DMS53 treated with DMSO at 0.1 percent for 48 hours (cell line): ENCODE results near the gene TTF2.
"Not testable (repeated sequence)": the region's sequence is repeated elsewhere in the genome, so short reads cannot be mapped to it uniquely, and the experiment has no call there.

Source experiments
- DNase-seq: peaks from one replicate; lab custom pipeline; 2025; ENCODE audit not compliant: unreplicated experiment; lab: John Stamatoyannopoulos, UW

The TTF2 gene

GRCh38 chr1:117092594-117092993 is 32.5 kb downstream of the TTF2 start:
- DNase-seq: no peak

GRCh38 chr1:117093091-117093534 is 33.0 kb downstream of the TTF2 start:
- DNase-seq: no peak

GRCh38 chr1:117093870-117094621 is 33.9 kb downstream of the TTF2 start:
- DNase-seq: no peak

DNA sequence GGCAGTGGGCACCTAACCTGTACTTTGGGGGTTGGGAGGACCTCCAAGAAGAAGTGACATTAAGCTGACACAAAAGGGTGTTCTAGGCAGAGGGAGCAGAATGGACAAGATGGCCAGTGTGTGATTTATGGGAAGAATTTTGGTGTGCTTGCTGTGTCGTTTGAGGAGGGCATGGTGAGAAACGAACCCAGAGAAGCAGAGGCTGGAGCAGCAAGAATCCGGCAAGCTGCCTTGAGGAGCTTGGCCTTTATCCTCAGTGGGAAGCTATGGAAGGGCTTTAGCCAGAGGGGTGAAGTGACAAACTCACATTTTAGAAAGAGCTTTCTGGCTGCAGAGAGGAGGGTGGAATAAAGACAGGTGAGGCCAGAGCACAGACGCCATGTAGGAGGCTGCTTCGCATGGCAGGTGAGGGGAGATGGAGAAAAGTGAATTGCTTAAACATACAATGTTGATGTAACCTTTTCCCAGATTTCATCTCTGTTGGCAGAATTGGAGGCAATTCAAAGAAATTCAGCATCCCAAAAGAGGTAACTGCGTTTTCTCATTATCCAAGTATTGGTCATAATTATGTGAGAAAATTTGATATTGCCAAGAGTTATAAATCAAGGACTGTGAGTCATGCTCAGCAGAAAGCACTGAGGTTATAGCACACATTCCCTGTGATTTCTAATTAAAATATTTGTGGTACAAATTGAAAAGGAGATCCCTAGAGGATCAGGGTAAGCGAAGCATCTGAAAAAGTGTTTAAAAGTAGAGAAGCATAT is 34.9 kb downstream of the TTF2 start:
- no peak for DNase-seq

DNA sequence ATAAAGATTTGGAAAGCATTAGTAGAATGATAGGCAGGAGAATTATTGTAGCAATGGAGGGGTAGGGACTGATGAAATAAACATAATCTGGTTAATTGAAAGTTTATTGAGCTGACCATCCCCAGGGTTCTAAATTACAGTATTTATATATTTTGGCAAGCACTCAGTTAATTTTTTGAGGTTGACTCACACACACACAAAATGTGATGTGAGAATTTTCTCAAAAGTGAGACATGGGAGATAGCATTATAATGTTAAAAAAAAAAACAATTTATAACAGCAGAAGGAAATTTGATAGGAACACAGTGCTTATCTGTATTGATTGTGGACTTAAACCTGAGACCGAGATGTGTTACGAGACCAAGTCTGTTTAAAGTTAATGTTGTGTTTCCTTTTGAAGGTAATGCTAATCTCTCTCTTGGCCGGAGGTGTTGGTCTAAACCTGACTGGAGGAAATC is 36.9 kb downstream of the TTF2 start:
- DNase-seq: no peak

DNA sequence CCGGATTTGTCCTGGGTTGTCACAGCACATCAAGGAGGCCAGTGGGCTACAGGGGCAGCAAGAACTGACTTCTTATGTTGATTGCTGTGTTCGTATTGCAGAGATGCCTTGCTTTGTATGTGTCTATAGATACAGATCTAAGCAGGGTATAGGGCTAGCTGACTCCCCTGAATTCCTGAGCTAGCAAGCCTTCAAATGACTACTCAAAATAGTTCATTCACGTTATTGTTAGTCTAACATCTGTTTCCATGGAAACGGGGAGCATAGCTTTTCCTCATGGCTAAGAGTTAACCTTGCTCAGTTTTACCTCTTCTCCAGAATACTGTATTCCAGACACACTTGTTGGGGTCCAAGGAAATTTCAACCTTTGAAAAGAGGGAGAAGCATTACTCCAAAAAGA is 37.3 kb downstream of the TTF2 start:
- DNase-seq: no peak

GRCh38 chr1:117098287-117098890 is 38.3 kb downstream of the TTF2 start:
- no peak for DNase-seq

DNA sequence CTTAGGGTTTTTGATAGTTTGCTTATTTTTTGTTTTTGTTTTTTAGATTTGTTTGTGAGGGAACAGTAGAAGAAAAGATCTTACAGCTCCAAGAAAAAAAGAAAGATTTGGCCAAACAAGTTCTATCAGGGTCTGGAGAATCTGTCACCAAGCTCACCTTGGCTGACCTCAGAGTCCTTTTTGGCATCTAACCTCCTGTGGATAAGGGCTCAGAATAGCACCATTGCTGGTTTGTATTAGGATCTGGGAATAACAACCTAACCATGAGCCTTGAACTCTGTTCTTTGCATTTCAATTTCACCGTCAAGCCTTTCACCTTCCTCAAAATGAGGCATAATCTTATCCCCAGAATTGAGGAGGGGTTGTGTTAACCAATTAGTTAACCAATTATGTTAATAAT is 41.2 kb downstream of the TTF2 start:
- DNase-seq: no peak

- DNase-seq: not testable (repeated sequence)
Observed at GRCh38 chr1:117101858-117102257, 41.7 kb downstream of the TTF2 start.

DNA sequence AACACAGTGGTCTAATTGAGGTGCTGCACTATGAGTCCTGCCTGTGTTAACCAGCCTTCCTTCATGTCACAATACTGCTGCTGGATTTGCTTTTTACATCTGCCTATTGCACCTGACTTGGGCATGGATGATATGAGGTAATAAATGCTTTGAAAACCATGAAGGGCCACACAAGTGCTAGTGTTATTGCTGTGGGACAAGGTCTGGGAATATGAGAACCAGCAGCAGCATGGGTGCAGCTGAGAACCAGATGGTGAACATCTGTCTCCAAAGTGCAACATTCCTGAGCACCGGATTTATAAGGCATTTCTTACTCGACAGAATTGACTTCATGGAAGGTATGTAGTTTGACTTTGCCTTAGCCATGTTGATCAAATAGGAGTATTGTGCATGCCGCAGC is 44.9 kb downstream of the TTF2 start:
- DNase-seq: no peak

GRCh38 chr1:117105722-117106121 is 45.6 kb downstream of the TTF2 start:
- DNase-seq: no peak

DNA sequence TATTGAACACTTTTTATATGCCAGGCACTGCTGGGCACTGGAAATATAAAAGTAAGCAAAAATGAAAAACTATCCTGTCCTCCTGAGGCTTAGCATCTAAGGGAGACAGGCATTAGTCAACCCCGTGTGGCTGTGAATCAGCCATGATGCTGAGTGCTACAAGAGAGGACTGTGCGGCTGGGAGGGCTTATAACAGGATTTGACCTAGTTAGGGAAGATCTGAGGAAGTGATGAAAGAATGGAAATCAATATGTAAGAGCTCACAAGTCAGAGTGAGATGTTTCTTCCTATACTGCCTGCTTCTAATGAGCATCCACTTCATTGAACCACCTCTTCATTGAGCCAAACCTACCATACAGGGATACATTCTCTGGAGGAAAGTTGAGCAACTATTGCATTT is 46.4 kb downstream of the TTF2 start:
- no peak for DNase-seq

- no peak for DNase-seq
Observed at GRCh38 chr1:117107364-117107763, 47.2 kb downstream of the TTF2 start.

DNA sequence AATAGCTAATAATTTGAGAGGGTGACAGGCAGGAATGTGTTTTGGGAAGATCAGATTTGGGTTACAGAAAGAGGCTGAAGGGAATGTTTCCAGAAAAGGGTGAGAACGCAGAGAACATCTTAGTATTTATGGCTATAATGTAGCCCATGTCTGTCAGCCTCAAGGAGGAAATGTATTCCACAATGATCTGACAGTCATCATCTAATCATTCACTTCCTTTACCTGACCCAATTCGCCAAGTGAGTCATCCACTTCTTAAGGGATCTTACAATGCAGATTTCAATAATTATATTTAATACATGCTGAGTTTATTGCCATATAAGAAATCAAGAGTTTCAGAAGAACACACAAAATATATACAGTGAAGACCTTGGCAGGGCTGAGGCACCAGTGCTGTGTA is 50.6 kb downstream of the TTF2 start:
- DNase-seq: no peak

DNA sequence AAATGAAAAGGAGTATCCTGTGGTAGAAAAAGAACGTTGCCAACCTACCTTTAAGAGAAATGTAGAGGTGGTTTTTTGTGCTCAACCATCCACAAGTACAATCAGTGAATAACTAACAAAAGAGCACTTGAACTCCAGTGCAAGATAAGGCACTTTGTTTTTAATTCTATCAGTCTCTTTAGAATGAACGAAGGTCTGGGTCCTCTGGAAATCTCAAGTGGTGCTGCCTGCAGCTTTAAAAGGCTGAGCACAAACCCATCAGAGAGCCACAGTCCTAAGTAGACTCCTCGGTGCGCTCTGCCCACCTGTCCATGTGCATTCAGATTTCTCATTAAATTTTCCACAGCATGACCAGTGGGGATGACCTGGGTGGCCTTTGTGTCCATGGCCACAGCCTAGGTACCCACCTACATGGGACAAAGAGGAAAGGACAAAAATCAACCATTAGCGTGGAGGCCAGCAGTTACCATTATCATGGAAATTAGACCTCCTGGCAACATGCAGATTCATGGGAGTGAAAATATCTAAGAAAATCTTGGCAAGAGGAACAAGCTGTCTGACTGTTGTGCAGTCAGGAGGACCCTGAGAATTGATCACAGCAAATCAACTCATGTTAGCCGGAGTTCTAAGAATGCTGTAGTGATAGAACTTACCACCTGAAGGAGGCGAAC is 52.1 kb downstream of the TTF2 start:
- no peak for DNase-seq

DNA sequence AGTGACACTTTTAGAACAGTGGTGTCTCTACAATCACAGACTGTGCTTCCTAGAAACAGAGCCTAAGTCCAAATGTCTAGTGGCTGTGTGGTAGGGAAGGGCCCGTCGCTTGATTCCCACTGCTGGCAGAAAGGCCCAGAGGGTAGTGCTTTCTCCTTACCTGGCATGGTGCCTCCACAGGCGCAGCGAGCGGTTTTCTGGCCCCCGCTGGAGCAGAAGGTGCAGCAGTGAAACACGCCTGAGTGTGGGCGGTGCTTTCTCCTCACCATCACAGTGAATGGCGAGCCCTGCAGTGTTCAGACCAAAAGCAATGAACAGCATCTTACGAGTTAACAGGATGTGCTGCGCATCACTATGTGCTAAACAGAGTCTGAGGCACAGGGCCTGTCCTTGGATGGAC is 53.1 kb downstream of the TTF2 start:
- DNase-seq: no peak

GRCh38 chr1:117114877-117115276 is 54.8 kb downstream of the TTF2 start:
- no peak for DNase-seq

DNA sequence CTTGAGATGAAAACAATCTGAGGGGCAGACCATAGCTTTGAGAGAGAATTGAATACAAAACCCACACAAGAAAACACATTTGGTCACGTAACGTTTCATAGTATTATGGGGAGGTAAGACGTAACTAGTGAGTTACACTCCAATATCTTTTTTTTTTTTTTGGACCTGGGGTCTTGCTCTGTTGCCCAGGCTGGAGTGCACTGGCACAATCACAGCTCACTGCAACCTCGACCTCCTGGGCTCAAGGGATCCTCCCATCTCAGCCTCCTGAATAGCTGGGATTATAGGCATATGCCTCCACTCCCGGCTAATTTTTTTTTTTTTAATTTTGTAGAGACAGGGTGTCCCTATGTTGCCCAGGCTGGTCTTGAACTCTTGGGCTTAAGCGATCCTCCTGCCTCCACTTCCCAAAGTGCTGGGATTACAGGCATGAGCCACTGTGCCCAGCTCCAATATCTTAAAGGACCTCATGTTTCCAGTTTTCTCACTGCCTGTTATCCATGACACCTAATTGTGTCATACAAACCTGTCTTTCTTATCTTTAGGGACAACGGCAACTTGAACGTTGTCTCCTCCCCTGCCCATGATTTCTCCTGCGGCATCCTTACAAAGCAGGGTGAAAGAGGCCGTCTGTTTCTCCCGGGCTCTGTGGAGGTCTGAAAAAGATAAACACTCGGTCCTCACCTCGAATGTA is 56.1 kb downstream of the TTF2 start:
- DNase-seq: no peak

- DNase-seq: no peak
Observed at GRCh38 chr1:117116784-117117130, 56.6 kb downstream of the TTF2 start.

DNA sequence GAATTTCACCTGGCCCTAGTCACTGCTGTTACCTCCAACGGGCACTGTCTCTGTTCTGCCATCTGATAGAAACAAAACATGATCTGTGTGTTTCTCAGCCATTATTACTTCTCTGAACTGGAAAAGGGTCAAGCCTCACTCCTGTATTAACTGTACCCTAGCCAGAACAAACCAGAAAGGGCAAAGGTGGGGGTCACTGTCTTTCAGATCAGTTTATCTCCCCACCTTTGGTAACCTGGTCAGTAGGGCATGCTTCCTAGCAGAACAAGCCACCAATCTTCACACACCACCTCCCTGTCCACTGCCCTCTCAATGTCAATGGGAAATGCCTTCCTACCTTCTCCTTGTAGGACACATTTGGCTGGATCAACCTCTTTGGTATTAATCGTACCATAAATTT is 57.6 kb downstream of the TTF2 start:
- no peak for DNase-seq

DNA sequence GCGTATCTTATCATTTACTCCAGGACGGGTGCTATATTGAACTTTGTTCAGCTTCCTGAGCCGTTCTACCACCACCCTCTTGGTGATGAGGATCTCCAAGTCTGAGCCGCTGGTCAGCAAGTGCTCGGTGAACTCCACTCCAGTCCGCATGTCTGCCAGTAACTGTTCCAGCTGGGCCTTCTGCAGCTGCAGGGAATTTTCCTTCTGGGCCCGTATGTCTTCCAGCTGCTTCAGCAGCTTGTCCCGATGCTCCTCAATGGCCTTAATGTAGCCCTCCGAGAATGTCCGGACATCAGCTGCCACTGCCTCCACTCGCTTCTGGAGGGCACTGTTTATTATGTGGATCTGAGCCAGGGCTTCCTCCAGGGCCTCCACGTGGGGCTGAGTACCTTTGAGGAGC is 58.0 kb downstream of the TTF2 start:
- DNase-seq: no peak
